ENCODE measurements around the gene PROSER3.
"Not testable (repeated sequence)": the region's sequence is repeated elsewhere in the genome, so short reads cannot be mapped to it uniquely, and the experiment has no call there.

The PROSER3 gene

DNA sequence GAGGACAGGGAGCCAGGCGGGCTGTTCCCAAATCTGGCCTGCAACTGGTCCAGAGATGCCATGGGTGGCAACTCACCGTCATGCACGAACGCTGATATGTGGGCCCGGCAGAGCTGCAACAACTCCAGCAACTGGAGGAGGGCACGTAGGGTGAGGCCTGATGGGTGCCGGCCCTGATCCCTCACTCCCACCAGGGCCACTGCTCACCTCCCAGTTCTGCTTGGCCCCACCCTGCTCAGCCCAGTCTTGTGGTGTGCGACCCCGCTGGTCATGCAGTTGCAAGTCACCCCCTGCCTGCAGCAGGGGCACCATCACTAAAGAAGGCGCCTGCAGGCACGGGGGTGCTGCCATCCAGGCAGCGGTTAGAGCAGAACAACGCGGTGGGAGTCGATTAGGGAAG, 34.3 kb downstream of the PROSER3 start:
- H3K4me1 ChIP-seq (ENCODE audit: insufficient read depth, low read length, severe bottlenecking), result no peaks in the 10 kb centered on the region
- no peaks in the 10 kb centered on the region for H3K36me3 ChIP-seq (ENCODE audit: insufficient read depth, low read length)
- H3K4me3 ChIP-seq (ENCODE audit: low read depth, low read length, poor library complexity, severe bottlenecking), result no peak overlapping the region
- H3K79me2 ChIP-seq (ENCODE audit: insufficient read depth, low read length), result no peaks in the 10 kb centered on the region
- no peaks in the 10 kb centered on the region; the same call in 1 of the 2 replicates for H3F3A ChIP-seq (ENCODE audit: insufficient read depth, low read length)
- no peak overlapping the region for H3K9ac ChIP-seq (ENCODE audit: low read length)
- no peaks in the 10 kb centered on the region for H4K20me1 ChIP-seq (ENCODE audit: insufficient read depth, low read length)
- no peak overlapping the region for H2AFZ ChIP-seq (ENCODE audit: low read length)
- H3K27me3 ChIP-seq (ENCODE audit: insufficient read depth, low read length), result no peaks in the 10 kb centered on the region
- H3K9me2 ChIP-seq (ENCODE audit: low read depth, low read length), result no peaks in the 10 kb centered on the region
- H3K27ac ChIP-seq (ENCODE audit: low read depth, low read length, poor library complexity, severe bottlenecking), result no peak overlapping the region
- no peak for TF ChIP-seq EZH2 (IDR thresholded peaks at IDR 0.05; ENCODE audit: borderline replicate concordance, low read length)
- TF ChIP-seq, protein P1, sequence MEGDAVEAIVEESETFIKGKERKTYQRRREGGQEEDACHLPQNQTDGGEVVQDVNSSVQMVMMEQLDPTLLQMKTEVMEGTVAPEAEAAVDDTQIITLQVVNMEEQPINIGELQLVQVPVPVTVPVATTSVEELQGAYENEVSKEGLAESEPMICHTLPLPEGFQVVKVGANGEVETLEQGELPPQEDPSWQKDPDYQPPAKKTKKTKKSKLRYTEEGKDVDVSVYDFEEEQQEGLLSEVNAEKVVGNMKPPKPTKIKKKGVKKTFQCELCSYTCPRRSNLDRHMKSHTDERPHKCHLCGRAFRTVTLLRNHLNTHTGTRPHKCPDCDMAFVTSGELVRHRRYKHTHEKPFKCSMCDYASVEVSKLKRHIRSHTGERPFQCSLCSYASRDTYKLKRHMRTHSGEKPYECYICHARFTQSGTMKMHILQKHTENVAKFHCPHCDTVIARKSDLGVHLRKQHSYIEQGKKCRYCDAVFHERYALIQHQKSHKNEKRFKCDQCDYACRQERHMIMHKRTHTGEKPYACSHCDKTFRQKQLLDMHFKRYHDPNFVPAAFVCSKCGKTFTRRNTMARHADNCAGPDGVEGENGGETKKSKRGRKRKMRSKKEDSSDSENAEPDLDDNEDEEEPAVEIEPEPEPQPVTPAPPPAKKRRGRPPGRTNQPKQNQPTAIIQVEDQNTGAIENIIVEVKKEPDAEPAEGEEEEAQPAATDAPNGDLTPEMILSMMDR (IDR thresholded peaks at IDR 0.05; ENCODE audit: low read length), result no peak
- H3K9me3 ChIP-seq (ENCODE audit: low read length), result no peaks in the 10 kb centered on the region
- H3K4me2 ChIP-seq (ENCODE audit: low read length), result no peak overlapping the region

DNA sequence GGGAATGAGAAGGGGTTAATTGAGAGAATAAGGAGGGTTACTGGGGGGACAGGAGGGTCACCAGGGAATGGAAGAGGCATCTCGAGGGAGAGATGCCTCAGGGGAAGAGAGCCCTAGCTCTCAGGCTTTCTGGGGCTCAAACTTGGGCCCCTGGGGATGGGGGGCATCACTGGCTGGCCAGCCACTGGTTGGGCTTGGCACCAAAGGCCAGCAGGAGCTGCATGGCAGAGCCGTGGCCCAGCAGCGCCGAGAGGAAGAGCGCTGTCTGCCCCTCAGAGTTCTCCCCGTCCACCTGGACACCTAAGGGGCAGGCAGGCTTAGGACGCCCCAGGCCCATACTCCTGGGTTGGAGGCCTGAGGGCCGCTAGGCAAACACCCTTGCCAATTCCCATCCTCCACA, 34.9 kb downstream of the PROSER3 start:
- no peaks in the 10 kb centered on the region for H4K20me1 ChIP-seq (ENCODE audit: insufficient read depth, low read length)
- TF ChIP-seq, protein P1 (IDR thresholded peaks at IDR 0.05; ENCODE audit: low read length), result no peak
- TF ChIP-seq EZH2 (IDR thresholded peaks at IDR 0.05; ENCODE audit: borderline replicate concordance, low read length), result no peak
- no peak overlapping the region for H3K4me2 ChIP-seq (ENCODE audit: low read length)
- H3K9me3 ChIP-seq (ENCODE audit: low read length), result no peaks in the 10 kb centered on the region
- H3K27ac ChIP-seq (ENCODE audit: low read depth, low read length, poor library complexity, severe bottlenecking), result no peak overlapping the region
- no peaks in the 10 kb centered on the region for H3K27me3 ChIP-seq (ENCODE audit: insufficient read depth, low read length)
- no peaks in the 10 kb centered on the region; the same call in 1 of the 2 replicates for H3F3A ChIP-seq (ENCODE audit: insufficient read depth, low read length)
- no peak overlapping the region for H2AFZ ChIP-seq (ENCODE audit: low read length)
- H3K9ac ChIP-seq (ENCODE audit: low read length), result no peak overlapping the region
- H3K4me3 ChIP-seq (ENCODE audit: low read depth, low read length, poor library complexity, severe bottlenecking), result no peak overlapping the region
- H3K4me1 ChIP-seq (ENCODE audit: insufficient read depth, low read length, severe bottlenecking), result no peaks in the 10 kb centered on the region
- no peaks in the 10 kb centered on the region for H3K79me2 ChIP-seq (ENCODE audit: insufficient read depth, low read length)
- H3K36me3 ChIP-seq (ENCODE audit: insufficient read depth, low read length), result no peaks in the 10 kb centered on the region
- no peaks in the 10 kb centered on the region for H3K9me2 ChIP-seq (ENCODE audit: low read depth, low read length)

DNA sequence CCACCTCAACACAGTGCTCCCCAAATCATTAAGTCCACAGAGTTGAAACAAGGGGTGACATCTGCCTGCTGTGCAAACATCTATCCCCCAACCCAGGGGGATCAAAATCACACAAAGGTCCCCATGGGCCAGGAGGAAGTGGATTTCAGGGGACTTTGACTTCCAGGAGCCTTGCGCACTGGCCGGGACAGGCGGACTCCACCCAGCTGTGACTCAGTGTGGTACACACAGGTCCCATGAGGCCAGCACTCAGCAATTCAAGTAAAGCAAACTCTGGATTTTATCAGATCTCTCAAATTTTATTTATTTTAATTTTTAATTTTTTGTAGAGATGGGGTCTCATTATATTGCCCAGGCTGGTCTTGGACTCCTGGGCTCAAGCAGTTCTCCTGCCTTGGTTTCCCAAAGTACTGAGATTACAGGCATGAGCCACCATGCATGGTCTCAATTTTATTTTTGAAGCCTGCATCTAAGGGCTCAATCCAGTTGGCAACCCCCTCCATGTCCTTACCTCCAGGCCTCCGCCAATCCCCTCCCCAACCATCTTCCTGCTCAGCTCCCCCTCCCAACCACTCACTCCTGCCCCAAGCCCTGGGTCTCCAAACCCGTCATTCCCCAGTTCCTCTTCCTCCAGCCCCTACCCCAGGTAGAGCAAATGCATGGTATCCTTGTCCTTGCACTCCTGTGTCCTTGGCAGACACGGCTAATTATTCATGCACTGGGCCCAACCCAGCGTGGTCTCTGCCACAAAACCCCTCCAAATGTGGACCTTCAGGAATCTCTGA, 35.6 kb downstream of the PROSER3 start:
- Histone ChIP-seq H3K4me3 (ENCODE audit: low read depth, low read length, poor library complexity, severe bottlenecking) (no peak overlapping the region), H3K4me2 (ENCODE audit: low read length) (no peak overlapping the region), H2AFZ (ENCODE audit: low read length) (no peak overlapping the region), H3K79me2 (ENCODE audit: insufficient read depth, low read length) (no peaks in the 10 kb centered on the region), H3K9ac (ENCODE audit: low read length) (no peak overlapping the region), H3K27ac (ENCODE audit: low read depth, low read length, poor library complexity, severe bottlenecking) (no peak overlapping the region), H3K9me3 (ENCODE audit: low read length) (no peaks in the 10 kb centered on the region), H3K27me3 (ENCODE audit: insufficient read depth, low read length) (no peaks in the 10 kb centered on the region), H3K4me1 (ENCODE audit: insufficient read depth, low read length, severe bottlenecking) (no peaks in the 10 kb centered on the region), H3F3A (ENCODE audit: insufficient read depth, low read length) (no peaks in the 10 kb centered on the region; the same call in 1 of the 2 replicates), H3K36me3 (ENCODE audit: insufficient read depth, low read length) (no peaks in the 10 kb centered on the region), H3K9me2 (ENCODE audit: low read depth, low read length) (no peaks in the 10 kb centered on the region), H4K20me1 (ENCODE audit: insufficient read depth, low read length) (no peaks in the 10 kb centered on the region)
- no peak for TF ChIP-seq EZH2 (IDR thresholded peaks at IDR 0.05; ENCODE audit: borderline replicate concordance, low read length)
- TF ChIP-seq, protein P1 (IDR thresholded peaks at IDR 0.05; ENCODE audit: low read length), result no peak

DNA sequence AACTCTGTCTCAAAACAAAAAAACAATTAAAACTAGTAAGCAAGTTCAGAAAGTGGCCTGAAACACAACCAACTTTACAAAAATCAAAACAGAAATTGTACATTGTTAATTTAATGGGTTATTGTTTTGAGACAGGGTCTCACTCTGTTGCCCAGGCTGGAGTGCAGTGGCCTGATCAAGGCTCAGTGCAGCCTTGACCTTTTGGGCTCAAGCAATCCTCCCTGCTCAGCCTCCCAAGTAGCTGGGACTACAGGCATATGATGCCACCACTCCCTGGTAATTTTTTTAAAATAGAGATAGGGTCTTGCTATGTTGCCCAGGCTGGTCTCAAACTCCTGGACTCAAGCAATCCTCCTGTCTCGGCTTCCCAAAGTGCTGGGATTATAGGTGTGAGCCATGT, 37.6 kb downstream of the PROSER3 start:
- not testable (repeated sequence) for H3K9me3 ChIP-seq (ENCODE audit: low read length); H3K4me1 ChIP-seq (ENCODE audit: insufficient read depth, low read length, severe bottlenecking); H4K20me1 ChIP-seq (ENCODE audit: insufficient read depth, low read length); H3K27me3 ChIP-seq (ENCODE audit: insufficient read depth, low read length); H3K36me3 ChIP-seq (ENCODE audit: insufficient read depth, low read length); H3F3A ChIP-seq (ENCODE audit: insufficient read depth, low read length); H3K9ac ChIP-seq (ENCODE audit: low read length); H3K27ac ChIP-seq (ENCODE audit: low read depth, low read length, poor library complexity, severe bottlenecking); H3K4me3 ChIP-seq (ENCODE audit: low read depth, low read length, poor library complexity, severe bottlenecking); H2AFZ ChIP-seq (ENCODE audit: low read length); H3K79me2 ChIP-seq (ENCODE audit: insufficient read depth, low read length); H3K9me2 ChIP-seq (ENCODE audit: low read depth, low read length); H3K4me2 ChIP-seq (ENCODE audit: low read length)

Measured in OCI-LY1 (cell line).